Stimulated activated CD8-positive, alpha-beta memory T cell treated with anti-CD3 and anti-CD28 coated beads, Interleukin-7, amount 100 ng/mL, for 48 hours (primary cell): ENCODE results near the gene ANKRD13B.
"Not testable (repeated sequence)": the region's sequence is repeated elsewhere in the genome, so short reads cannot be mapped to it uniquely, and the experiment has no call there.

ENCODE experiments used
- DNase-seq, 2 donors: peaks; one replicate each; pipeline ENCODE4 v3.0.0-alpha.2; 2020; ENCODE audit warnings: low read depth in 1 of 2; ENCODE audit errors: extremely low read depth in 1 of 2

ANKRD13B gene

DNA sequence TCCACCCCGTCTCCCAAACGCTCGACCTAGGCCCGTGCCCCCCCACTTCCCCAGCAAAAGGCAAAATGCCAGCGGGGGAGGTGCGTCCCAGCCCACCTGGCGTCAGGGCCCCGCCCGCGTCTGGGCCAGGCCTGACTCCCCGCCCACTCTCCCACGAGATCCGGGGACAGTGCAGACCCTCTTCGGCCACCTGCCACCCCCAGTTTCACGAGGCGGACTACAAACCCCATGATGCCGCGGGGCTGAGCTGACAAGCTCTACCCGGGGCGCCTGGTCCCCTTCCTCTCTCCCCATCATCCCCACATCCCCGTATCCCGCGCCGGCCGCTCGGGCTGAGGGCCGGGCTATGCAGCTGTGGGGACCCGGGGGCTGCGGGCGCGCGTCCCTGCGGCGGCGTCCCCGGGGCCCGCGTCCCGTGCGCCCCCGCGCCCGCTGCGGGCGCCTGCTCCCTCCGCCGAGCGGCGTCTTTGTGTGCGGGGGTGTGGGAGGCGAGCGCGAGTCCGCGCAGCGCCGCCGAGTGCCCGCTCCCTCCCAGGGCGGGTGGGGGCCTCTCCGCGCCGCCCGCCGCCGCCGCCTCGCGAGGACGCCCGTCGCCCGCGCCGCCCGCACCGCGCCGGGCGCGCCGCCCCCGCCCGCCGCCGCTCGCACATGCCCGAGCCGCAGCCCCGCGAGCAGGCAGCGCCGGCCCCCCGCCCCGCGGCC is at the start of gene ANKRD13B:
ANKRD13B (plus strand) TSS at position 283 of the 702 bp plus-strand sequence. CDS start 490 bp downstream, outside the sequence.
- no peak for DNase-seq

DNA sequence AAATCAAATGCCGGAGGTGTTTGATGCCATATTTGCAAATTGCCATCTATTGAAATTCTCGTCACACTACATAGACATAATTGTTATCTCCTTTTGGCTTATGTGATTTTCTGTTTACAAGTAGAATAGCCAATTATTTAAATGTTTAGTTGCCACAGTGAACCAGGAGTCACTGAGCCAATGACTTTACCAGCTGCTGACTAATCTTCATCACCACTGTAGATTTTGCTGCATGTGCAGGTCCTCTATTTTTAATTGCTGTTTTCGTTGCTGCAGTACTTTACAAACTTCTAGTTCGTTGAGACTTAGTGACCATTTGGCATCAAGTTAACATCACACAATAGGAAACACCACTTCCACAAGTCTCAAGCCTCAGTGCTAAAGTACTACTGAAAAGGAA is 48.9 kb upstream of the ANKRD13B start:
- DNase-seq, result no peak

DNA sequence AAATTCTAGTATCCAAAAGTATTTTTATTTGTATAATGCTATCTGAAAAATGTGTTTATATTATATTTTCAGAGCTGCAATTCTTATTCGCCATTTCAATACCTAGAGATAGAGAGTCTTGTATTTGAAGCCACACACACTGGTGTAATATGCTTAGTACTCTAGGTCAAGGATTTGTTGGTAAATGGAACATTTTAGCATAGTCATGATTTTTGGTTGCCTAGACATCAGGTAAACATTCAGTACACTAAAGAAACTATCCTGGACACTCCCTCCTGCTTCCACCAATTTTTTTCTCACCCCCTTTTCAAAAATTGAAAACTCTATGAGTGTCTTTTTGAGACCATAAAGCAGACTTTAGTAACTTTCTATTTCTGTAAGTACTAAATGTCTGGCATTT is 46.8 kb upstream of the ANKRD13B start:
- no peak for DNase-seq

DNA sequence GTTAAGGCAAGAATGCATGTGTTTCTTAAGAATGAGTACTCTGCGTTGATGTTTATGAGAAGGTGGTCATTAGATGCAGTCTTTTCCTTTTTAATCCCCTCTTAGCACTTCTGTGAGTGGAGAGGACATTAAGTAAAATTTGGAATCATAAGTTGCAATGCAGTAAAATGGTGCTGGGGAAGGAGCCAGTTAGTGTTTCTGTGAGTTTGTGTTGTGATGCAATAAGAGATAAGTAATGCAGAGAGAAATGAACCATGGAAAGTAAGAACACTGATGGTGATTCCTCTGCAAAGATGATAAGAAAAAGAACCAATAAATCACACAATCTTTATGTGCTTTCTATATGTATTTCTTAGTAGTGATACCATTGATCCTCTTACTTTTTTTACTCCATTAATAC is 46.1 kb upstream of the ANKRD13B start:
- DNase-seq, result no peak

DNA sequence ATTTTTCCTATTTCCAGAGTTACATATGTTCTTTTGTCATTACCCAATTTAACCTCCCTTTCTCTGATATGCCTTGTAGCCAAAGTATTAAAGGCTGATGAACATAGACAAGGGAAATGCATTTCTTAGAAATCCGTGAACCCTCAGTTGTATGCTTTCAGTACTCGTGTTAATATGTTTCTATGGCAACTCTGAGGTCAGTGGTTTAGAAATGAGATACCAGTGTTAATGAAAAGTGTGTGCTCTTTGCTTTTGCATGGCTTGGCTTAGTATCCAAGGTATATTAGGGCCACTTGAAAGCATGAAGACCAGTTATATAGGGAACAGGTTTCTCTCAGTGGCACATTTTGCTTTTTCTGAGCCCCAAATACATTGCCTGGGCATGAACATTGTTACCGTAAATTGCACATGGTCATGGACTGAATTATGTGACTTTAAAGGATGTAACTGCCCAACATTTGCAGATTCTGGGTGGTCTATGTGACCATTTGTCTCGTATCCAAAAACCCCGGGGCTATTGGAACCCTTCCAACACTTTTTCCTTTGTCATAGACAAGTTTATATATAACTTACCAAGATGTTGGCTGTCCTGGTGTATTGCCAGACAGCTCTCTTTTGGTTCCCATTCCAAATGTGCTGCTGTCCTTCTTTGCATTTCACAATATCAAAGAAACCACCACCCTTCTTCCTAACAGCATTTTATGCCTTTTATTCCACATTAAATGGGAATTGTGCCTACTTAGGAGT is 43.6 kb upstream of the ANKRD13B start:
- DNase-seq, result no peak

DNA sequence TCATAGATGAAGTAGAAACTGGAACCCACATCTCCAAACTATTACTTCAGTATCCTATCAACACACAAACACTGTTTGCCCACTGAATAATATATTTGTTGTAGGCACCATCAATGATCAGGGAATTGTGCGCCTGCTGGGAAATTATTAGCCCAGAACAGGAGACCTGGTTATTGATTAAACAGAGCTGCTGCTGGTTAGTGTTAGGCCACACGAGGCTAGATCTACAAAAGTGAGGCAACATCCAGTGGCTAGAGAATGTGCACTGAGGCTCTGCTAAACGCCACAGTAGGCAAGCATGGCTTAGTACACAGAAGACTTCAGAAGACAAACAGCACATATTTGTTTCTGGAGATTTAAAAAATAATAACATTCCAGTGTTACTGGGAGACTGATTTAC is 37.1 kb upstream of the ANKRD13B start:
- no peak for DNase-seq

DNA sequence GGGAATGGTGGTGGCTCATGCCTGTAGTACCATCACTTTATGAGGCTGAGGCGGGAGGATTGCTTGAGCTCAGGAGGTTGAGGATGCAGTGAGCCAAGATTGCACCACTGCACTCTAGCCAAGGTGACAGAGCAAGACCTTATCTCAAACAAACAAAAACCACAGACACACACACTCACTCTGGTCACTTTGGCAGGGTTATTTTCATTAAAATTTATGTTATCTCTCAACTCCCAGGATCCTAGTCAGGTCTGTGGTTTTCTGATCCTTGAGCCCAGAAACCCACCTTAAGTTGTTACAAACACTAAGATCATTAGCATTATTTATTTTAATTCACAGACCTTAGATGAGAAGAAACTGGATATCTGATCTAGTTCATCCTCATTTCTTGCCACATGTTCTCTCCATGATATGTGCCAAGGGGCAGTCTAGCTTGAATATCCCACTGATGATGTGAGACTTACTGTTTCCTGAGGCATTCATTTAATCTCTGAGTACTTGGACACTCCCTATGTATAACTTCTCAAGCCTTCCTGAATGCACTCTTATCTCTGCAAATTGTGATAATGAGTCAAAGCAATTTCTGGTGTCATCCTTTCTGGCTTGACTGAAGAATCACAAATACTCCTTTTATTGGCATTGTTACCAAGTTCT is 35.7 kb upstream of the ANKRD13B start:
- no peak for DNase-seq

DNA sequence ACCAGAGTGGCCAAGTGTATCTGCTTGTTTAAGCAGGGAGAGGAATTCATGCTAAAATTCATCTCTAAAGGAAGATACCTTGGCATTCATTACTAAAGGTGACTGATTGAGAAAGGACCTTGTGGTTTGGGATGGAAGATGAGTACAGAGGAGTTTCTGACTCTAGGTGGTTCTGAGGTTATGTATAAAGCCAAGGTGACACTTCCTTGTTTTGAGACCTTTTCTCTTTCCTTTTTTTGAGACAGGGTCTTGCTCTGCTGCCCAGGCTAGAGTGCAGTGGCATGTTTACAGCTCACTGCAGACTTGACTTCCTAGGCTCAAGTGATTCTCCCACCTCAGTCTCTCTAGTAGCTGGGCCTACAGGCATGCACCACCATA is 35.2 kb upstream of the ANKRD13B start:
- DNase-seq, result no peak

DNA sequence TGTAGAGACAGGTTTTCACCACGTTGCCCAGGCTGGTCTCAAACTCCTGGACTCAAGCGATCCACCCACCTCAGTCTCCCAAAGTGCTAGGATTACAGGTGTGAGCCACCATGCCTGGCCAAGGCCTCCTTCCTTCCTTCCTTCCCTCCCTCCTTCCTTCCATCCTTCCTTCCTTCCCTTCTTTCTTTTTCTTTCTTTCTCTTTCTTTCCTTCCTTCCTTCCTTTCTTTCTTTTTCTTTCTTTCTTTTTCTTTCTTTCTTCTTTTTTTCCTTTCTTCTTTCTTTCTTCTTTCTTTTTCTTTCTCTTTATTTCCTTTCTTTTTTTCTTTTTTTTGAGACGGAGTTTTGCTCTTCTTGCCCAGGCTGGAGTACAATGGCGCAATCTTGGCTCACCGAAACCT is 34.8 kb upstream of the ANKRD13B start:
- DNase-seq, result not testable (repeated sequence)

DNA sequence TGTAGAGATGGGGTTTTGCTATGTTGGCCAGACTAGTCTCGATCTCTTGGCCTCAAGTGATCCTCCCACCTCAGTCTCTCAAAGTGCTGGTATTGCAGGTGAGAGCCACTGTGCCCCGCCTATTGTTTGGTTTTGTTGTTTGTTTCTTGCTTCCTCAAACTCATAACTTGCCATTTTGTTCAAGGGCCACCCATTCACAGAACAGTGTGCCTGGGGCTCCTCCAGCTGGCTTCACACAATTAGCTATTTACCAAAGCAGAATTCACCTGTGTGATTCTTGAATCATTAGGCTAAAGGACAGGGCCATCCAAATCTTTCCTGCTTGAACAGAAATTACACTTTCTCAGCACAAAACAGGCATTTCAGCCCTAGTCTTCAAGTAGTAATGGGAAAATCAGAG is 33.3 kb upstream of the ANKRD13B start:
- DNase-seq, result no peak

DNA sequence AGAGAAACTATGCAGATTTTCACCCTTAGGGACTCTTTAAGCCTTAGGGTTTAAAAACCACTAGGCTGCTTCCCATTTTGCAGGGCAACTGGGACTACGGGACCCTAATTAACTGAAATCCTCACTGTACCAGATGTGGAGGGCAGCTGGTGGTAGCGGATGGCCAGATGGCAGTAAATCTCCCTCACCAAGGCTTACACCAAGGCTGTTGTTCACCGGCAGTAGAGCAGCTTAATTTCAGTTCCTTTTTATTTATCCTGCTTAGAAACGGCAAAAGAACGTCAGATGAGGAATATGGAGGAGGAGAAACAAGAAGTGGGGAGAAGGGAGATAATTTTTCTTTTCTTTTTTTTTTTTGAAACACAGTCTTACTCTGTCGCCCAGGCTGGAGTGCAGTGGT is 32.6 kb upstream of the ANKRD13B start:
- DNase-seq, result no peak

DNA sequence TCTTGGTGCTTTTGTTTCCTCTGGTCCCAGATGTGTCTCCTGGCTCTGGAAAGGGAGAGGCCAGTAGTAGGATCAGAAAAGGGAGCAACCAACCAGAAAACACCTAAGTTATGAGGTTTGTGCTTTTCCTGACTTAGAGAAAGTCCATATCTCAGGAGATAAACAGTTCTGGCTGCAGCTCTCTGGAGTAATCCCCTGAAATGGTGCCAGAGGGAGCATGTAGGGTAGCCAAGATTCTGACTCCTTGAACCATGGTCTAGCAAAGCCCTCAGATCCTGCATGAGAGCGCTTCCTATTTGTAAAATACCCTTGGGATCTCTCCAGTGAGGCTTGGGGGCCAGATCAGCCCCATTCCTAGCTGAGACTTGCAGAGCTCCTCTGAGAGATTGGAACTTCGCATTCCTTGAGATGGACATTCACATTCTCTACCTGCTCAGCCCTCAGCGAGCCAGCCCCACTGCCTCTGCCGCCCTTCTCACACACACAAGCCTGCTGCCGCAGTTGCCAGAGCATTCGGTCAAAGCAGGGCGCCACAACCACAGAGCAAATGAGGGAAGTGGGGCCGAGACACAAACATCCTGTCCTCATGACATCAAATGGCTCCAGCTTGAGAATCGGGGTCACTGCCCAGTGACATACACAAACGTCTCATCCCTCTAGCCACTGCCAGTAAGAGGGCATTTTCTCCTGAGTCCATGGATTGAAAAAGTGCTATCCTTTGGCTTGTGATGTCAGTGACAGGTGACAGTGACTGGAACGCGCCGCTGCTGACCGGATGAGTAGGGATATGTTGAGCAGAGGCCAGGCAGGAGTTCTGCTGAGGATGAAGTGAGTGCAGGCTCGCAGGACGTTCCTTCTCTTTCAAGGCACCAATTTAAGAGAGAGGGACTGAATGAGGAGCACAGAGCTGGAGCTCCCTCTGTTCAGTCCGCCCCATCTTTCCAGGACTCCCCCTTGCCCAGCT is 31.1 kb upstream of the ANKRD13B start:
- DNase-seq, result no peak

DNA sequence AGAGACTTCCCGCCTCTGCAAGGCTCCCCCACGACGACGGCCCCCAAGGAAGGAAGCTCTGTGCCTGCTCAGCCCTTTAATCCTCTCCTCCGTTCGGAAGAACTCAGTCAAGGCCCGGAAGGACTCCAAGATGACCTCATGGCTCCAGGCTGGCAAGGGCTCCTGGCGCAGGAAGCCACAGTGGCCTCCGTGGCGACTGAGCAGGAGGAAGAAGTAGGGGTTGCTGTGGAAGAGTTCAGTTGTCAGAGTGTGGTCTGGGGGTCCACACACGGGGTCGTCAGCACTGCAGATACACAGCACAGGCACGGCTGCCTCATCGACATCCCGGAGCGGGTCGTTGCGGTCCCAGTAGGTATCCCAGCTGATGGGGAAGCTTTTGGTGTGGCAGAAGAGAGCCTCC is 30.3 kb upstream of the ANKRD13B start:
- DNase-seq, result no peak

DNA sequence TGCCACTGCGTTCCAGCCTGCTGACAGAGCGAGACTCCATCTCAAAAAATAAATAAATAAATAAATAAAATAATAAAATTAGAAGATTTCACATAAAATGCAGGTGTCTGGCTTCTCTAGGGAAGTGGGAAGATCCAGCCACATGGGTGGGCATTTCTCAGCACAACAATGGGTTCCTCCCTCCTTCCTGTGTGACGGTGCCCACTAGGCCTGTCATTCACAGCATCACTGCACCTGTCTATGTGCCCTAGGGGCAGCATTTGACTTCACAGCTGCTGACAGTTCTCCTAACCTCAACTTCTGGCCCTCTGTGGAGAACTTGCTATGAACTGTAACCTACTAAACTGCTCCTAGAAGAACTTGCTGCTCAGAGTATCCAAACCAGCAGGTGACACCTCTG is 29.1 kb upstream of the ANKRD13B start:
- DNase-seq, result no peak

DNA sequence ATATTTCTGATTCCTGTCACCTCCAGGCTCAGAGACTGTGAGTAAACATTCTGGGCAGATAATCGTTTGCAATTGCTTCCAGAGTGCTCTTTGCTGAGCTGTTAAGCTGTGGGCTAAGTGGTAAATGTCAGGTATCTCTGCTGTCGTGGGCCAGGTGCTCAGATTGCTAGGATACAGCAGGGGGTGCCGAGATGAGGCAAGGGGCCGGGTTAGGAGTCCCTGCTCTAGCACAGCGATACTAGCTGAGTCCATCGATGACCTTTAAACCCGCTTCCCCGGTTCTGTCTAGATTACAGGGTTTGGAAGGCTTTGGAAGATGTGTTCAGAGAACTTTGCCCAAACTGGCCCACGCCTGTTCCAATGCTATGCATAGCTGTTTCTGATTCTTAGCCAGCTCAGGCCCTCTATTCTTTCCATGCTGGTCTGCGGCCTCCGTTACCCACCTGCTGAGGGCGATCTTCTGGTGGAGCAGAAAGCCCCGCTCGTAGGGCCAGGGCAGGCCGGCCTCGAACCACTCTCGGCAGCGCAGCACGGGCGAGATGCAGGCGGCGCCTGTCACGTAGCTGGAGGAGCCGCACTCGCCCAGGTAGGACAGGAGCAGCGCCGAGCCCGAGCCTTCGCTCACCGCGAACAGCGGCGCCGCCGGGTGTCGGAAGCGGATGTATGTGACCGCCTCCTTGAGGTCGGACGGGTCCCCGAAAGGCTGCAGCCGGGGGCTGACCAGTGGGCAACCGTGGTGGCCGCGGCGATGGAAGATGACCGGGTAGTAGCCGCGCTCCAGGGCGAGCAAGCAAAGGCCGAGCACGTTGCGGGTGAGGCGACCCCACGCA is 27.1 kb upstream of the ANKRD13B start:
- no peak for DNase-seq

DNA sequence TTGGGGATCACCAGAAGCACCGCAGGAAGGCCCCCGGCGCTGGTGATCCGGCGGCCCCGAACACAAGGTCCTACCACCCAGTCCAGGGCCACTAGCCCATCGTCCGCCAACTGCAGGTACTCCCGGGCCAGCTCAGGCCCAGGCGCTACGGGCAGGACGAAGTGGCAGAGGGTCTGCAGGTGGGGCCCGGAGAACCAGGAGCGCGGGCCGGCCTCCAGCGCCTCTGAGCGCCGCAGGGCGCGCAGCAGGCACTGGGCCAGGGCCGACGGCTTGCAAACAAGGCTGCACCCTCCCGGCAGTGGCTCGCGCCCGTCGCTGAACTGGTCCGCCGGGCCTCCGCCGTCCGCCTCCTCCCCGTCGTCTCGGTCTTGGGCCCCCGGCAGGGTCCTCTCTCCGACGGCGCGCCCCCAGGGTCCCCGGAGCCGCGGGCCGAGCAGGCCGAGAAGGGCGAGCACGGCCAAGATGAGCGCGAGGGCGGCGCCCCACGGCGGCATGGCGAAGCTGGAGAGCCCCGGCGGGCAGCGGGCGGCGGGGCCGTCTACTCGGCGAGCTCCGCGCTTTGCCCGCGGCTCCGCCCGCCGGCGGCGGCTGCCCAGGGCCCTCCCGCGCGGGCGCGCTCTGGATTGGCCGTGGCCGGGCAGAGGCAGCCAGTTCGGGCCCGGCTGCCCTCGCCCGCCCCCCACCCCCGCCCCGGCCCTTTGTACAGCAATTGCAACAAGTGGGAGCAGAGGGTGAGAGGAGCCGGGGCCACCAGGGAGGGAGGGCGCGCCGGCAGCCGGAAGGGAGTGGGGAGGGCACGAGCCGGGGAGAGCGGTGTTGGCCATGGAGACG is 26.2 kb upstream of the ANKRD13B start, which contains the start of gene ABHD15:
ABHD15 (minus strand) TSS at position 565 of the 831 bp plus-strand sequence; CDS start at position 494, 71 bp downstream.
- DNase-seq, result no peak

DNA sequence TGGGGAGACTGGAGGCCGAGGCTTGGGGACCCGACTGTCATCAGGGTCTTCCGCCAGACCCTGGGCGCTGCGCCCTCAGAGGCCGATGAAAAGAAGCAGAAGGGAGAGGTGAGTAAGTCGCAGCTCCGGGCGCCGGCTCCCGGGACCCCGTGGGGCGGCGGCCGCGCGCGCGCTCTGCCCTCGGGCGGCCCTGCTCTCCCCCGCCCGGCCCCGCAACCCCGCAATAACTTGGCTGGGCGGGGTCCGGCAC is 25.7 kb upstream of the ANKRD13B start:
- DNase-seq, result no peak

DNA sequence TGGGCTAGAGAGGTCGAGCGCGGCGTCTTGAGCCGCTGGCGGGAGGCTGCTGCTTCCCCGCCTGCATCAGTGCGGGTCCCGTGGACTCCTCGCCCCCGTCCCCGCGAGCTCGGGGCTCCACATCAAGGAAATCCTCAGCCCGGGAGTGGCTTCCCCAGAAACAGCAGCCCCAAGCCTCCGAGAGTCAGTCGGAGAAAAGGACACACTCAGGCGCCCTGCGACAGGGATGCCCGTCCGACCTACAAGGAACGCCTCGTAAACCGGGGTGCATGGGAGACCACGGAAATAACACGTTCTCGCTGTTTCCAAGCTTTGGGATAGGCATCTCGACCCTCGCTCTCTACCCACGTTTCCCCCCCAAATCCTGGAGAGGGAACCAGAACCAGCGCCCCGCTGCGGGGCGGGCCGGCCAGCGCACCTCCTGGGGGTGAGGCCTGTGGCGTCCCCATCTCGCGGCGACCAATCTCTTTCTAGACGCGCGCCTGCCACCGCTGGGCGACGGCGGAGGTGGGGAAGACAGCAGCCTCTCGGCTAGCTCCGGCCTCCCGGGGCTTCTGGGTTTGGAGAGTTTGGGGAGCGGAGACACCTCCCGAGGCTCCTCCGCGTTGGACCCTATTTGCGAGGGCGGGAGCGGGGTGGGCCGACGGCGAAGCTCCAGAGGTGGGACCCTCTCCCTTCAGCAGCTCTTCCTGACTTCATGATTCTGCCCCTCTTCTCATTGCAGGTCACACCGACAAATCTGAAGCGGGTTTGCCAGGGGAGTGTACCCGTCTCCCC is 25.2 kb upstream of the ANKRD13B start:
- DNase-seq, result peak in 1 of 2 donors; percentile 79
